LNCaP clone FGC (cell line): Measurements from ENCODE around the gene HOXD1.

Experiments
- DNase-seq: peaks from one replicate; pipeline ENCODE4 v3.0.0-alpha.2; 2011; ENCODE audit warnings: low read depth
- H3K4me3 ChIP-seq: 2 replicates; pipeline ENCODE4 v1.5.1; 2011; ENCODE audit warnings: mild to moderate bottlenecking, low read depth, low read length, control low read depth
- CTCF ChIP-seq: IDR thresholded peaks from 2 replicates; pipeline ENCODE4 v1.5.1; 2012; ENCODE audit warnings: mild to moderate bottlenecking; ENCODE audit not compliant: control insufficient read depth, insufficient read depth; ENCODE audit errors: extremely low read depth

HOXD1 gene

GRCh38 chr2:176158855-176159662 is 29.4 kb upstream of the HOXD1 start:
- TF ChIP-seq CTCF: no peak
- DNase-seq: no peak
- H3K4me3 ChIP-seq: no peak overlapping the region

GRCh38 chr2:176159663-176160250 is 28.7 kb upstream of the HOXD1 start:
- no peak for TF ChIP-seq CTCF
- no peak for DNase-seq
- no peak overlapping the region for H3K4me3 ChIP-seq

DNA sequence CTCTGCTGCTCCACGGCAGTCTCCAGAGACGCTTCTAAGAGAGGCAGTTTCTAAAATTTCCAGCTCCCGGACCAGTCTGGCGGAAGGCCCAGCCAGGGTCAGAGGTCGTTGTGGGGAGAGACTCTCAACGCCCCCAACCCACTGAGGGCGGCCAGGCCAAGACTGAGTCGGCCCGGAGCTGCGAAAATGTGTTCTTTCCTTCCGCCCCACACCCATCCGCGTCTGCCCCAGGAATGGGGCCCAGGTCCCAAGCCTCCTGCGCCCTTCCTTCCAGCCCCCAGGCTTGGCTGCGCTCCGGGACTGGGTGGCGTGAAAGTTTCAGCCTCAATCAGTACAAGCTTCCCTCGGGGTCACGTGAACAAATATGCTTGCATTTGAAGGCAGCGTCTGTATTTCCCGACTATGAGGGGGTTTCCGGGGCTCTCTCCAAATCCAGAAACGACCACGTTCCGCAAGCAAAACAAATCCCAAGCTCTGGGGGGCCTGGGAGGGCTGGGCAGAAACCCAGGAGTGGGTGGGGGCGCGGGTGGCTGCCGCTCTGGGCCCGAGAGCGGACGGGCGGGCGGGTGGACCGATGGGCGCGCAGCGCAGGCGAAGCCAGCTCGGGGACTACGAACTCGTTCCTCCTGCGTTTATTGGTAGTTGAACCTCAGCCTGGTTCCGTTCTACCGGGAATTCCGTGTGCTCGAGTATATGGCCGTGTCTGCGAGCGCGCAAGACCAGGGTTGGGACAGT is 28.1 kb upstream of the HOXD1 start:
- no peak overlapping the region for H3K4me3 ChIP-seq
- DNase-seq: no peak
- TF ChIP-seq CTCF: no peak

DNA sequence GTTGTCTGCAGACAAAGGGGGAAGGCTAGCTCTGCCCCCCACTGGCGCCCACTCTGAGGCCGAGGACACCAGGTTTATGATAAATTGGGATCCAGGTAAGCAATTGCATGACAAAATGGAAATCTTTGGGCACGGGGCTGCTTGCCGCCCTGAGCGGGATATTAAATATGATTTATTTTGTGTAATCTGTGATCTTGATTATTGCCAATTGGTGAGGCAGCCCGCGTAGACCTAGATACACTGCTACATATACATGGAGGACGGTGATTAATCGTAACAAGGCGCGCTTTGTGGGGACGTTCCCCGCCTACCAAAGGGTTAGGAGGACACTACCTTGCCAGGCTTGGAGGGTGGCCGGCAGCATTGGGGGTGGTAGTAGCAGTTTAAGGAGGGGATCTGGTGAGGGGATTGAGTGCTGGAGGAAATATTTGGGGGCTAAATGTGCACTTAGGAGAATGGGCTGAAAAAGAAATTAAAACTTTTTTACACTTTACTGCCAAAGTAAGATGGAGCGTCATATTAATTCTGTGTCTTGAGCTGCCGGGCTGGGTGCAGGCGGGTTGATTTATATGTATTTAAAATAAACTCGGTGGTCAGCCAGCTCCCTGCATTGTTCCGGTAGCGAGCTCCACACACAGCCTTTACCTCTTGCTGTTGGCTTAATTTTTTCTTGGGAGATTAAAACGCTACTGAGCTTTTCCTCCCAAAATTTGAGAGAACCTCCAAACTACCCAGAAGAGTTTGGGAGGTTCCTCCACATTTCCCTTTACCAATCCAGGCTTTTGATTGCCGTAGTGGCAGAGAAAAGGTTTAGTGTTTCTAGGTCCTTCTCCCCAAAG is 27.3 kb upstream of the HOXD1 start:
- no peak overlapping the region for H3K4me3 ChIP-seq
- DNase-seq: no peak
- TF ChIP-seq CTCF: no peak

DNA sequence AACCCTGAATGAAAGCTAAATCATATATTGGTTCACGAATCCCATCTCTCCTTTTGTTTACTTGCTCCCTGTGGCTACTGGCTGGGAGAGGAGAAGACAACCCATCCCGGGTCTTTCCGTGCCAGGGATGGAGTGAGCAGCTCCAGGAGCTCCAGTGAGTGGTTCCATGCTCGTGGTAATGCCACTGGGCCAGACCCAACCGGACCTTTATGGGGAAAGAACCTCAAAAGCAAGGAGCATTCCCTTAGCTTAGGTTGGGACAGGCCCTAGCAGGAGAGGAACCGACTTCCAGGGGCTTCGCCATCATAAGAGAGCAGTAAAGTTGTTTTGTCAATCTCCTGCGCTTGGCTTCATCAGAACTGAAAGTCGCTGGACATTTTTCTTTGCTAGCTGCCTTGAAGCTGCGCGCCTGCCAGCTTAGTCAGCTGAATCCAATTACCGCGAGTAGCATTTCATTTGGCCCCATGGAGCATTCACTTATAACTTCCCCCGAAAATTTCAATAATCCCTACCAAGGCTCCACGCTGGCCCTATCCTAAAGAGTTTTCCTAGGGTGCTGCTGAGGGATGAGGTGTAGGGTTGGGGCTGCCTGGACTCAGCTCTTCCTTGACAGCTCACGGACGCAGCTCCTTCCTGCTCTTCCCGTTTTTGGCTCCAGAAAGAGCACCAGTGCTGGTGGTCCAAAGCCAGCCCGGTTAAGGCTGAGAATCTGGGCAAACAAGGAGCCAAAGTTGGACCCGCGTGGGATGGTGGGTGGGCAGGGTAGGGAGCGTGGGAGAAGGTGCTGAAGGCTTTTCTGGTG is 26.4 kb upstream of the HOXD1 start:
- H3K4me3 ChIP-seq: no peak overlapping the region
- TF ChIP-seq CTCF: no peak
- no peak for DNase-seq

DNA sequence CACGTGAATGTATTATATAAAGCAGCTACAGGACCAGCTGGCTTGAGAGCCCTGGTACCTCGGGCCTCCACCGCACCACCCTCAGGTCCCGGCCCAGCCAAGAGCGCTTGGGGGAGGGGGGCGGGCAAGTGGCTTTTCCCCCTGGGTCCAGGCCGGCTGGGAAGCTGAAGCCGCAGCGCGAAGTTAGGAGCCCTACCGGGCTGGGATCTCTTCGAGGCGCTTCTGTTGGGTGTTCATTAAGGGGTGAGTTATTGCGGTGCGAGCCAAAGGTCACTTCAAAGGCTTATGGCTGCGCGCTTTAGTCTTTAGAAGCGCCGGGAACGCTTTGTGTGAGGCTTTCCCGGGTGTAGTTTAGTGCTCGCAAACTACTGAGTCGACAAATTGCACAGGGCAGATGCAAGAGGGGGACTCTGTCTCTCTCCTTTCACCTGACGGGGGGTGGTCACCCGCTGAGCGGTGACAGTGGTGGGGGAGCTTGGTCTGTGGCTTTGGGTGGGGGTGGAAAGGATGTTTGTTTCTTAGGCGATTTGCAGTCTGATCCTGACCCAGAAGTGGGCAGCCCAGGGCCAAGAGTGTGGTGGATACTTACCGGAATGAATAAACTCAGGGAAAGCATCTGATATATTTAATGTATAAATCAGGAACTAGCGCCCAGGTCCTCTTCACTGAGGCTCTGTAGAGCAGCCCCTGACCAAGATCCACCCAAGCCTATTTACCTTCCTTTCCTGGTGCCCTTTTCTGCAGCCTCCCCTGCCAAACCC is 25.4 kb upstream of the HOXD1 start:
- no peak for DNase-seq
- TF ChIP-seq CTCF: no peak
- H3K4me3 ChIP-seq: no peak overlapping the region
